PFSK-1 (cell line): ENCODE measurements around the gene NFIA.

ENCODE experiments used
- POLR2AphosphoS5 ChIP-seq: IDR thresholded peaks from 2 replicates; pipeline ENCODE4 v1.6.1; 2012; ENCODE audit warnings: low read depth, mild to moderate bottlenecking, control low read depth, low read length, moderate library complexity
- SIN3A ChIP-seq: IDR thresholded peaks from 2 replicates; pipeline ENCODE4 v1.6.1; 2012; ENCODE audit warnings: mild to moderate bottlenecking, low read length, moderate library complexity, borderline replicate concordance; ENCODE audit not compliant: insufficient read depth
- TAF1 ChIP-seq: IDR thresholded peaks from 2 replicates; pipeline ENCODE4 v1.6.1; 2012; ENCODE audit warnings: low read length, control low read depth, borderline replicate concordance; ENCODE audit not compliant: insufficient read depth
- TF ChIP-seq, protein P1 (sequence below), 2 experiments: IDR thresholded peaks; 2 replicates each; pipeline versions ENCODE4 v1.6.1 to v1.8.0; 2011 to 2012; ENCODE audit warnings: low read depth in 2 of 2, low read length in 2 of 2, control low read depth in 1 of 2, inconsistent platforms in 1 of 2, mild to moderate bottlenecking in 1 of 2, moderate library complexity in 1 of 2; ENCODE audit not compliant: insufficient read depth in 1 of 2

- no peak for TF ChIP-seq POLR2AphosphoS5
- TF ChIP-seq, protein P1, sequence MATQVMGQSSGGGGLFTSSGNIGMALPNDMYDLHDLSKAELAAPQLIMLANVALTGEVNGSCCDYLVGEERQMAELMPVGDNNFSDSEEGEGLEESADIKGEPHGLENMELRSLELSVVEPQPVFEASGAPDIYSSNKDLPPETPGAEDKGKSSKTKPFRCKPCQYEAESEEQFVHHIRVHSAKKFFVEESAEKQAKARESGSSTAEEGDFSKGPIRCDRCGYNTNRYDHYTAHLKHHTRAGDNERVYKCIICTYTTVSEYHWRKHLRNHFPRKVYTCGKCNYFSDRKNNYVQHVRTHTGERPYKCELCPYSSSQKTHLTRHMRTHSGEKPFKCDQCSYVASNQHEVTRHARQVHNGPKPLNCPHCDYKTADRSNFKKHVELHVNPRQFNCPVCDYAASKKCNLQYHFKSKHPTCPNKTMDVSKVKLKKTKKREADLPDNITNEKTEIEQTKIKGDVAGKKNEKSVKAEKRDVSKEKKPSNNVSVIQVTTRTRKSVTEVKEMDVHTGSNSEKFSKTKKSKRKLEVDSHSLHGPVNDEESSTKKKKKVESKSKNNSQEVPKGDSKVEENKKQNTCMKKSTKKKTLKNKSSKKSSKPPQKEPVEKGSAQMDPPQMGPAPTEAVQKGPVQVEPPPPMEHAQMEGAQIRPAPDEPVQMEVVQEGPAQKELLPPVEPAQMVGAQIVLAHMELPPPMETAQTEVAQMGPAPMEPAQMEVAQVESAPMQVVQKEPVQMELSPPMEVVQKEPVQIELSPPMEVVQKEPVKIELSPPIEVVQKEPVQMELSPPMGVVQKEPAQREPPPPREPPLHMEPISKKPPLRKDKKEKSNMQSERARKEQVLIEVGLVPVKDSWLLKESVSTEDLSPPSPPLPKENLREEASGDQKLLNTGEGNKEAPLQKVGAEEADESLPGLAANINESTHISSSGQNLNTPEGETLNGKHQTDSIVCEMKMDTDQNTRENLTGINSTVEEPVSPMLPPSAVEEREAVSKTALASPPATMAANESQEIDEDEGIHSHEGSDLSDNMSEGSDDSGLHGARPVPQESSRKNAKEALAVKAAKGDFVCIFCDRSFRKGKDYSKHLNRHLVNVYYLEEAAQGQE (IDR thresholded peaks at IDR 0.05; ENCODE audit: insufficient read depth in 1 of 2, low read depth in 2 of 2, low read length in 2 of 2), result no peak
- TF ChIP-seq TAF1, result no peak
- no peak for TF ChIP-seq SIN3A
These were observed 90.8 kb downstream of the NFIA start for GRCh38 chr1:61173118-61173517.
